Kidney tubule cell (primary cell): ENCODE measurements around the gene NCOA7.
"Not testable (repeated sequence)": the region's sequence is repeated elsewhere in the genome, so short reads cannot be mapped to it uniquely, and the experiment has no call there.

Source experiments
- DNase-seq: peaks from one replicate; pipeline ENCODE4 v3.0.0-alpha.2; 2018; ENCODE audit warnings: low spot score

Gene NCOA7

GRCh38 chr6:125869427-125869826 lies 78.7 kb downstream of the NCOA7 start:
- no peak for DNase-seq

- no peak for DNase-seq
Measured at GRCh38 chr6:125871365-125871764, 80.6 kb downstream of the NCOA7 start.

- DNase-seq = no peak
Measured at GRCh38 chr6:125872259-125872921, 81.6 kb downstream of the NCOA7 start.

- no peak for DNase-seq
Measured at GRCh38 chr6:125882243-125882642, 91.5 kb downstream of the NCOA7 start.

- no peak for DNase-seq
Measured at GRCh38 chr6:125884634-125885371, 94.0 kb downstream of the NCOA7 start.

- no peak for DNase-seq
Measured at GRCh38 chr6:125886021-125886420, 95.3 kb downstream of the NCOA7 start.

GRCh38 chr6:125886914-125887313 lies 96.2 kb downstream of the NCOA7 start:
- DNase-seq = no peak

GRCh38 chr6:125887372-125887771 lies 96.6 kb downstream of the NCOA7 start:
- DNase-seq = no peak

GRCh38 chr6:125888989-125889656 lies 98.4 kb downstream of the NCOA7 start:
- peak; percentile 75 for DNase-seq

- peak; percentile 80 for DNase-seq
Measured at GRCh38 chr6:125899726-125900182, 109.0 kb downstream of the NCOA7 start.

GRCh38 chr6:125904871-125905270 lies 114.1 kb downstream of the NCOA7 start:
- peak; percentile 98 for DNase-seq

- peak; percentile 43 for DNase-seq
Measured at GRCh38 chr6:125906158-125906998, 115.6 kb downstream of the NCOA7 start.

- peak; percentile 29 for DNase-seq
Measured at GRCh38 chr6:125910527-125910926, 119.8 kb downstream of the NCOA7 start.

GRCh38 chr6:125911051-125911451 lies 120.3 kb downstream of the NCOA7 start:
- not testable (repeated sequence) for DNase-seq

GRCh38 chr6:125912430-125912829 lies 121.7 kb downstream of the NCOA7 start:
- not testable (repeated sequence) for DNase-seq

- DNase-seq = no peak
Measured at GRCh38 chr6:125913145-125913544, 122.4 kb downstream of the NCOA7 start.

GRCh38 chr6:125913864-125914351 lies 123.1 kb downstream of the NCOA7 start:
- DNase-seq = peak; percentile 83

GRCh38 chr6:125918230-125918629 lies 127.5 kb downstream of the NCOA7 start:
- DNase-seq = no peak

GRCh38 chr6:125918681-125919566 lies 128.2 kb downstream of the NCOA7 start:
- peak; percentile 89 for DNase-seq

GRCh38 chr6:125919618-125920017 lies 128.9 kb downstream of the NCOA7 start:
- no peak for DNase-seq
